Gastrocnemius medialis (tissue), 4 donors: ENCODE results near the gene PLD2. TPM values are rescaled to one million over a fixed set of nuclear protein-coding genes. Genes with fewer than 3 reads are reported as not detected.
"Not testable (repeated sequence)": the region's sequence is repeated elsewhere in the genome, so short reads cannot be mapped to it uniquely, and the experiment has no call there.

Source experiments
- ATAC-seq, 2 donors: fragments of 150-250 bp; one replicate each; pipeline ENCODE4 v1.9.1; 2016
- DNase-seq, 2 donors: peaks; one replicate each; pipeline ENCODE4 v3.0.0-alpha.2; 2019
- H3K27ac ChIP-seq, 4 donors: fragments of 200-600 bp; sonication (generic); 1 replicate in 1 of 4; 2 replicates in 3 of 4; pipeline ENCODE4 v1.5.1; 2016 to 2018; ENCODE audit warnings: mild to moderate bottlenecking in 2 of 4, moderate library complexity in 1 of 4
- H3K27me3 ChIP-seq, 3 donors: fragments of 200-600 bp; sonication (generic) in 2 of 3; 1 replicate in 1 of 3; 2 replicates in 2 of 3; pipeline versions ENCODE4 v1.5.1 to v1.6.0; 2016 to 2019; ENCODE audit warnings: mild to moderate bottlenecking in 1 of 3, moderate library complexity in 1 of 3
- H3K36me3 ChIP-seq, 2 donors: fragments of 200-600 bp; sonication (generic) in 1 of 2; one replicate each; pipeline ENCODE4 v1.5.1; 2017 to 2018
- H3K4me1 ChIP-seq, 2 donors: fragments of 200-600 bp; sonication (generic) in 1 of 2; one replicate each; pipeline ENCODE4 v1.5.1; 2016 to 2017; ENCODE audit warnings: mild to moderate bottlenecking in 2 of 2
- H3K4me3 ChIP-seq, 4 donors: fragments of 200-600 bp; sonication (generic) in 3 of 4; 1 replicate in 1 of 4; 2 replicates in 3 of 4; pipeline ENCODE4 v1.5.1; 2016 to 2019; ENCODE audit warnings: mild to moderate bottlenecking in 2 of 4
- H3K9me3 ChIP-seq, 3 donors: fragments of 200-600 bp; sonication (generic) in 2 of 3; 1 replicate in 1 of 3; 2 replicates in 2 of 3; pipeline ENCODE4 v1.5.1; 2016 to 2019
- CTCF ChIP-seq, 5 experiments: fragments of 450-650 bp in 3 of 5; fragments of 200-600 bp in 2 of 5; sonication (generic) in 2 of 5; IDR thresholded peaks in 4 of 5; conservative IDR thresholded peaks in 1 of 5; 1 replicate in 4 of 5; 2 replicates in 1 of 5; pipeline ENCODE4 v1.5.1; 2016 to 2019; ENCODE audit warnings: antibody characterized with exemption in 5 of 5, mild to moderate bottlenecking in 3 of 5, moderate library complexity in 3 of 5
- POLR2A ChIP-seq, 2 donors: fragments of 450-650 bp; IDR thresholded peaks; one replicate each; pipeline ENCODE4 v1.6.1; 2017; ENCODE audit warnings: antibody characterized with exemption in 2 of 2, mild to moderate bottlenecking in 2 of 2, moderate library complexity in 2 of 2
- in situ Hi-C, 4 donors: fragments of 200-750 bp; cut with MboI; loops; one replicate each; pipeline versions ENCODE4 v1.15.0 to v1.8.0; 2017; ENCODE audit warnings: low sequenced_read_pairs in 4 of 4
- intact Hi-C: fragments of 100-400 bp; cut with DNase I; formaldehyde crosslinking; loops from one replicate; pipeline ENCODE4 v1.15.1; 2023; ENCODE audit warnings: low total_unique reads
- total RNA-seq, 4 donors: library from RNA; depleted of rRNA; stranded (reverse); fragments of >200 nt; gene quantifications; one replicate each; pipeline versions ENCODE4 v1.1.0 to v1.2.3, GENCODE V29; 2016

The PLD2 gene
- total RNA-seq, 4 donors from 2014 or later, result 2.8 to 5.8 (median 4.2) TPM

- Histone ChIP-seq H3K36me3 (no peaks in the 10 kb centered on the region), H3K4me1 (peaks cover 7 to 25% of the 10 kb centered on the region in 2 donors), H3K9me3 (no peaks in the 10 kb centered on the region), H3K27ac (no peak overlapping the region), H3K27me3 (no peaks in the 10 kb centered on the region), H3K4me3 (no peak overlapping the region)
- in situ Hi-C loops (no loop called here), intact Hi-C loops (no loop called here)
- DNase-seq, result no peak
- TF ChIP-seq POLR2A (IDR thresholded peaks at IDR 0.05) (no peak), CTCF (IDR thresholded peaks at IDR 0.05 in 4 of 5, conservative IDR thresholded peaks at IDR 0.05 in 1 of 5) (no peak)
- no peak for ATAC-seq
These were observed 46.3 kb downstream of the PLD2 start for GRCh38 chr17:4853208-4853671.

- intact Hi-C loops (no loop called here), in situ Hi-C loops (no loop called here)
- Histone ChIP-seq H3K9me3 (no peaks in the 10 kb centered on the region), H3K4me1 (peaks cover 13 to 33% of the 10 kb centered on the region in 2 donors), H3K4me3 (no peak overlapping the region), H3K27me3 (no peaks in the 10 kb centered on the region), H3K27ac (no peak overlapping the region), H3K36me3 (no peaks in the 10 kb centered on the region)
- no peak for ATAC-seq
- no peak for DNase-seq
- TF ChIP-seq CTCF (IDR thresholded peaks at IDR 0.05 in 4 of 5, conservative IDR thresholded peaks at IDR 0.05 in 1 of 5) (no peak), POLR2A (IDR thresholded peaks at IDR 0.05) (no peak)
These were observed 47.2 kb downstream of the PLD2 start for GRCh38 chr17:4854111-4854681.

- ATAC-seq, result no peak
- Histone ChIP-seq H3K36me3 (no peaks in the 10 kb centered on the region), H3K4me3 (no peak overlapping the region), H3K4me1 (peaks cover 18 to 25% of the 10 kb centered on the region in 2 donors), H3K27ac (peak overlapping the region in 3 of 4 donors; percentile 31 to 46 (median 41)), H3K27me3 (no peaks in the 10 kb centered on the region), H3K9me3 (no peaks in the 10 kb centered on the region)
- no peak for DNase-seq
- in situ Hi-C loops, result no loop called here
- TF ChIP-seq CTCF (IDR thresholded peaks at IDR 0.05 in 4 of 5, conservative IDR thresholded peaks at IDR 0.05 in 1 of 5), result no peak
- TF ChIP-seq POLR2A (IDR thresholded peaks at IDR 0.05), result no peak
- intact Hi-C loops, result no loop called here
These were observed 49.5 kb downstream of the PLD2 start for GRCh38 chr17:4856271-4856936.

GRCh38 chr17:4856937-4857314 lies 50.0 kb downstream of the PLD2 start:
- intact Hi-C loops, result no loop called here
- no peak for ATAC-seq
- H3K27me3 ChIP-seq, result no peaks in the 10 kb centered on the region
- H3K36me3 ChIP-seq, result no peaks in the 10 kb centered on the region
- H3K27ac ChIP-seq, result peak overlapping the region in 3 of 4 donors; percentile 41 to 61 (median 46)
- in situ Hi-C loops, result no loop called here
- H3K9me3 ChIP-seq, result no peaks in the 10 kb centered on the region
- peaks cover 18 to 25% of the 10 kb centered on the region in 2 donors for H3K4me1 ChIP-seq
- TF ChIP-seq POLR2A (IDR thresholded peaks at IDR 0.05), result no peak
- no peak for TF ChIP-seq CTCF (IDR thresholded peaks at IDR 0.05 in 4 of 5, conservative IDR thresholded peaks at IDR 0.05 in 1 of 5)
- DNase-seq, result no peak
- H3K4me3 ChIP-seq, result no peak overlapping the region

- H3K36me3 ChIP-seq, DNase-seq, ATAC-seq, H3K4me3 ChIP-seq, in situ Hi-C loops, H3K27me3 ChIP-seq, H3K9me3 ChIP-seq, intact Hi-C loops: not testable (repeated sequence)
- H3K4me1 ChIP-seq, result peaks cover 18 to 25% of the 10 kb centered on the region in 2 donors
- H3K27ac ChIP-seq, result peak overlapping the region in 3 of 4 donors; percentile 61 to 73 (median 67)
These were observed 50.4 kb downstream of the PLD2 start for GRCh38 chr17:4857347-4857746.
